Measurements from ENCODE around the gene MAPKAP1.

- TF ChIP-seq ARID2 (IDR thresholded peaks at IDR 0.05): no peak
- TF ChIP-seq ATF3 (IDR thresholded peaks at IDR 0.05): no peak
- no peak for TF ChIP-seq ATF3 (CRISPR knock-in tag; conservative IDR thresholded peaks at IDR 0.05)
- TF ChIP-seq HMGXB4 (CRISPR knock-in tag; IDR thresholded peaks at IDR 0.05): no peak
- TF ChIP-seq MTF1 (CRISPR knock-in tag; IDR thresholded peaks at IDR 0.05; ENCODE audit: borderline replicate concordance): no peak
- no peak for TF ChIP-seq SNIP1 (IDR thresholded peaks at IDR 0.05; ENCODE audit: low read depth)
- TF ChIP-seq HDAC6 (IDR thresholded peaks at IDR 0.05; ENCODE audit: low read depth, low read length): no peak
- no peak for TF ChIP-seq MYC (IDR thresholded peaks at IDR 0.05; ENCODE audit: low read depth, low read length)
- TF ChIP-seq MYC (CRISPR knock-in tag; IDR thresholded peaks at IDR 0.05; ENCODE audit: borderline replicate concordance, low read depth): no peak
- no peak for TF ChIP-seq MAX (CRISPR knock-in tag; IDR thresholded peaks at IDR 0.05)
- no peak for TF ChIP-seq FOSL1 (tag; conservative IDR thresholded peaks at IDR 0.05)
- no peak for TF ChIP-seq ZNF197 (CRISPR knock-in tag; IDR thresholded peaks at IDR 0.05; ENCODE audit: low read depth)
- no peak for TF ChIP-seq ZNF224 (CRISPR knock-in tag; IDR thresholded peaks at IDR 0.05)
Observed at GRCh38 chr9:125585503-125586171, 121.4 kb downstream of the MAPKAP1 start.

All from K562 (cell line).